Posterior cingulate gyrus (tissue), 11 donors: ENCODE data around the gene NOL4L.

ENCODE experiments used
- DNase-seq, 10 donors: peaks; one replicate each; pipeline versions ENCODE4 v3.0.0 to v3.0.0-alpha.2; 2020 to 2021; ENCODE audit warnings: mixed read lengths in 3 of 10
- intact Hi-C: fragments of 100-400 bp; cut with DNase I; formaldehyde crosslinking; loops from one replicate; pipeline ENCODE4 v1.15.1; 2023

Gene NOL4L

GRCh38 chr20:32614303-32614702 is 29.2 kb upstream of the NOL4L start:
- no peak for DNase-seq
- intact Hi-C loops, result no loop called here

- intact Hi-C loops, result no loop called here
- no peak for DNase-seq
Observed at GRCh38 chr20:32613192-32614053, 28.3 kb upstream of the NOL4L start.

- intact Hi-C loops, result no loop called here
- DNase-seq, result peak in 1 of 10 donors; percentile 44
Observed at GRCh38 chr20:32612351-32613191, 27.4 kb upstream of the NOL4L start.

- intact Hi-C loops, result no loop called here
- no peak for DNase-seq
Observed at GRCh38 chr20:32611868-32612267, 26.7 kb upstream of the NOL4L start.

- DNase-seq, result peak in 1 of 10 donors; percentile 77
- intact Hi-C loops, result no loop called here
Observed at GRCh38 chr20:32611286-32611685, 26.2 kb upstream of the NOL4L start.

- intact Hi-C loops, result no loop called here
- peak in 1 of 10 donors; percentile 78 for DNase-seq
Observed at GRCh38 chr20:32610472-32611218, 25.5 kb upstream of the NOL4L start.

- intact Hi-C loops, result no loop called here
- DNase-seq, result peak in 1 of 10 donors; percentile 50
Observed at GRCh38 chr20:32609993-32610392, 24.9 kb upstream of the NOL4L start.

- DNase-seq, result peak in 1 of 10 donors; percentile 71
- intact Hi-C loops, result no loop called here
Observed at GRCh38 chr20:32609111-32609773, 24.1 kb upstream of the NOL4L start.

- intact Hi-C loops, result no loop called here
- DNase-seq, result peak in 2 of 10 donors; percentile 23 to 41
Observed at GRCh38 chr20:32608664-32609015, 23.5 kb upstream of the NOL4L start.

- peak in 2 of 10 donors; percentile 48 to 81 for DNase-seq
- intact Hi-C loops, result no loop called here
Observed at GRCh38 chr20:32607727-32608663, 22.9 kb upstream of the NOL4L start.

GRCh38 chr20:32607324-32607723 is 22.2 kb upstream of the NOL4L start:
- peak in 1 of 10 donors; percentile 75 for DNase-seq
- intact Hi-C loops, result no loop called here

GRCh38 chr20:32606790-32607189 is 21.7 kb upstream of the NOL4L start:
- intact Hi-C loops, result no loop called here
- DNase-seq, result no peak

GRCh38 chr20:32606107-32606506 is 21.0 kb upstream of the NOL4L start:
- intact Hi-C loops, result no loop called here
- no peak for DNase-seq

GRCh38 chr20:32605167-32605656 is 20.1 kb upstream of the NOL4L start:
- no peak for DNase-seq
- intact Hi-C loops, result no loop called here

- intact Hi-C loops, result no loop called here
- peak in 1 of 10 donors; percentile 82 for DNase-seq
Observed at GRCh38 chr20:32603046-32603726, 18.1 kb upstream of the NOL4L start.

GRCh38 chr20:32602273-32602672 is 17.1 kb upstream of the NOL4L start:
- intact Hi-C loops, result no loop called here
- DNase-seq, result peak in 1 of 10 donors; percentile 40

- intact Hi-C loops, result no loop called here
- DNase-seq, result peak in 1 of 10 donors; percentile 59
Observed at GRCh38 chr20:32600681-32601237, 15.6 kb upstream of the NOL4L start.

- no peak for DNase-seq
- intact Hi-C loops, result no loop called here
Observed at GRCh38 chr20:32599783-32600340, 14.7 kb upstream of the NOL4L start.
